Suppressor macrophage (primary cell): Measurements from ENCODE around the gene SLC6A9.

Source experiments
- DNase-seq, 4 experiments: peaks; one replicate each; pipeline ENCODE4 v3.0.0-alpha.2; 2020 to 2022
- total RNA-seq, 17 experiments: gene quantifications; one replicate each; lab custom pipeline; 2026; ENCODE audit warnings: mixed read lengths in 6 of 17, inconsistent platforms in 3 of 17; lab: John Stamatoyannopoulos, UW

The SLC6A9 gene
- 0 to 2.3 (median 0.08) reads per million in 17 experiments for total RNA-seq

- peak in 1 of 4 experiments; percentile 15 for DNase-seq
Measured at GRCh38 chr1:44031252-44032169, at the start of gene SLC6A9. Gene SLC6A9 (minus strand): TSS chr1:44031462. CDS start chr1:44024277, 7,185 bp downstream.

- DNase-seq: no peak
Measured at GRCh38 chr1:44079566-44079965, 48.3 kb upstream of the SLC6A9 start.

GRCh38 chr1:44078104-44078503 lies 46.8 kb upstream of the SLC6A9 start:
- no peak for DNase-seq

GRCh38 chr1:44077421-44077820 lies 46.2 kb upstream of the SLC6A9 start:
- no peak for DNase-seq

- no peak for DNase-seq
Measured at GRCh38 chr1:44076066-44076465, 44.8 kb upstream of the SLC6A9 start.

- DNase-seq: no peak
Measured at GRCh38 chr1:44074415-44074814, 43.2 kb upstream of the SLC6A9 start.

- DNase-seq: peak in 2 of 4 experiments; percentile 13 to 30
Measured at GRCh38 chr1:44073528-44073927, 42.3 kb upstream of the SLC6A9 start.

GRCh38 chr1:44072821-44073220 lies 41.6 kb upstream of the SLC6A9 start:
- DNase-seq: peak in 3 of 4 experiments; percentile 15 to 56 (median 51)

- peak; percentile 69 to 88 (median 80) for DNase-seq
Measured at GRCh38 chr1:44072204-44072603, 40.9 kb upstream of the SLC6A9 start.

- peak; percentile 38 to 65 (median 59) for DNase-seq
Measured at GRCh38 chr1:44071461-44071860, 40.2 kb upstream of the SLC6A9 start.

GRCh38 chr1:44068442-44068921 lies 37.2 kb upstream of the SLC6A9 start:
- DNase-seq: peak; percentile 73 to 89 (median 84)

- DNase-seq: peak; percentile 47 to 82 (median 74)
Measured at GRCh38 chr1:44067266-44068250, 36.3 kb upstream of the SLC6A9 start.

- DNase-seq: no peak
Measured at GRCh38 chr1:44062656-44063179, 31.5 kb upstream of the SLC6A9 start.

- no peak for DNase-seq
Measured at GRCh38 chr1:44061857-44062256, 30.6 kb upstream of the SLC6A9 start.

GRCh38 chr1:44060830-44061267 lies 29.6 kb upstream of the SLC6A9 start:
- no peak for DNase-seq

GRCh38 chr1:44059664-44060355 lies 28.5 kb upstream of the SLC6A9 start:
- no peak for DNase-seq

GRCh38 chr1:44059212-44059611 lies 27.9 kb upstream of the SLC6A9 start:
- DNase-seq: no peak

- no peak for DNase-seq
Measured at GRCh38 chr1:44057293-44057692, 26.0 kb upstream of the SLC6A9 start.

GRCh38 chr1:44053394-44053793 lies 22.1 kb upstream of the SLC6A9 start:
- no peak for DNase-seq

- peak in 2 of 4 experiments; percentile 25 to 54 for DNase-seq
Measured at GRCh38 chr1:44050261-44050660, 19.0 kb upstream of the SLC6A9 start.

GRCh38 chr1:44049839-44050238 lies 18.6 kb upstream of the SLC6A9 start:
- no peak for DNase-seq
